NCI-H1694 (cell line): ENCODE measurements around the gene SOX6.
"Not testable (repeated sequence)": the region's sequence is repeated elsewhere in the genome, so short reads cannot be mapped to it uniquely, and the experiment has no call there.

Source experiments
- DNase-seq: peaks from one replicate; lab custom pipeline; 2025; lab: John Stamatoyannopoulos, UW

Gene SOX6

DNA sequence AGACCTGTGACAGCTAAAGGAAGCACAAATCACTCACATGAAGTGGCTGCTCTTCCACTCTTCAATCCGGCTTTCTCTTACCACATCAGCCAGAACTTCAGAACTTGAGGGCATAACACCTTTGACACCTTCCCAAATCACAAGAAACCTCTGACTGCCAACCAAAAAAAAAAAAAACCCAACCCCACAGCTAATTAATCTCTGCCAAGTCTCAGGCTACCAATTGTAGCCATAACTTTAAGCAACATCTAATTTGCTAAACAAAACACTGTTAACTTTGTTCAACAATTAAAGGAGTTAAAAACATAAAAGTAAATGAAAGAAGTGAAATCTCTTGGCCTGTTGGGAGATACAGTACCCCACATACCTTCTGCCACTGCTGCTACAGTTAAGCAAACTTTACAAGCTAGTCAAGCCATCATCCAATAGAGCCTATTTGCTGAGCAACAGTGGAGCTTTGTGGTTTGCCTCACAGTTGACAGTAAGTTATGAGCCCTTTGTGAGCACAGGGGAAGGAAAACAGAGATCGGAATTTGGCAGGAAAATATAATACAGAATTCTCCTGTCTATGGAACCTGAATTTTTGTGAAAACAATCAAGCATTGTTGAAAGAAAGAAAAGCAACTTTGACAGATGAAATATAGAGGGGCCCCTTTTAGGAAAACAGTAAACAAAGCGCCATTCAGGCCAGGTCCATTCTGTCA lies at the start of gene SOX6:
SOX6 (minus strand) TSS at position 490 of the 704 bp plus-strand sequence. CDS start 15,298 bp downstream, outside the sequence.
- no peak for DNase-seq

DNA sequence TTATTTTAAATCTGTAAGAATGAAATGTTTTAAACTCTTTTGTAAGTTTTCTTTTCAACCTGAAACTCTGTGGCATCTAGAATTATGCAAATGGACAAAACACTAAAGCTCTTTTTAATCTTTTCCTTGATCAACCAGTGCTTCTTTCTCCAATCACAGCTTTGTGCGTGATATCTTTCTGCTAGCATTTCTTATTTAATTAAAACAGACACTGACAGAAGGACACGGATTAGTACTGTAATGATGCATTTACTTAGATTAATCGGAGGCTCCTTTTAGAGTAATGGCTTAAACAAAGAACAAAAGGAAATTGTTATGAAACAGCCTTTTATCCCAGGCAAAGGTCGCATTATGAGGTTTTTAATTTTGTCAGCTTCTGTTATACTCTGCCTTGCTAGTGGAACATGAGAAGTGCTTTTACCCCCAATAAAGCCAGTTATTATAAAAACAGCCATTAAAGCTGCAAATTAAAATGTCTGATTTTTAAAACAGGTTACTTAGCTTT lies 48.5 kb upstream of the SOX6 start:
- no peak for DNase-seq

DNA sequence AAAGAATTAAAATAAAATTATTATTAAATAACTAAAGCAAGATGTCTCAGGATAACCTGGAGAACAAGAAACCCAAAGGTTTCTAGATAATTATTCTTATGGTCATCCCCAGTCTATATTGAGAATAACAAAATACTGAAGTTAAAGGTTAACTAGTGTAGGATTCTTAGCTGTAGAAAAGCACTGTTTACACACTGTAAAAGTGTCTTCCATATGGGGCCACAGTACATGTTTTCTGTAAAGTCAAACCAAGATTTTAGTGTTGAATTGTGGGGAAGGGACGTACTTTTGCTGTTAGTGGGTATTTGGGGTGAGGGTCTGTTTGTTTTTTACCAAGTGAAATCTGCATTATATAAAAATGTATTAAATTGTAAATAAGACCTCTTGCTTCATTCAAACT lies 47.5 kb upstream of the SOX6 start:
- DNase-seq, result no peak

DNA sequence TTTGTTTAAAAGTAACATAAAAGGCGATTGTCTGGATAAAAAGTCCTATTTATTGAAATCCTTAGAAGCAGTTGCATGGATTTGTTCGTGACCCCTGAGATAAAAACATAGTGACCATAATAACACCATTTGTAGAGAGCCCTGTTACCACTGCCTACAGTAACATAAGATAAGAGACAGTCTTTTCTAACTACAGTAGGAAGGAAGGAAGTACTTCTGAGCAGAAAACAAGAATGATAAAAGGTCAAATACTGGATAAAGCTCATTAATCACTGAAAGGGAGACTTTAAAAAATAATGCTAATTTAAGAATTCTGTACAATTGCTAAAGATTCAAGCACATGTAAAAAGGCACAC lies 47.1 kb upstream of the SOX6 start:
- DNase-seq, result no peak

DNA sequence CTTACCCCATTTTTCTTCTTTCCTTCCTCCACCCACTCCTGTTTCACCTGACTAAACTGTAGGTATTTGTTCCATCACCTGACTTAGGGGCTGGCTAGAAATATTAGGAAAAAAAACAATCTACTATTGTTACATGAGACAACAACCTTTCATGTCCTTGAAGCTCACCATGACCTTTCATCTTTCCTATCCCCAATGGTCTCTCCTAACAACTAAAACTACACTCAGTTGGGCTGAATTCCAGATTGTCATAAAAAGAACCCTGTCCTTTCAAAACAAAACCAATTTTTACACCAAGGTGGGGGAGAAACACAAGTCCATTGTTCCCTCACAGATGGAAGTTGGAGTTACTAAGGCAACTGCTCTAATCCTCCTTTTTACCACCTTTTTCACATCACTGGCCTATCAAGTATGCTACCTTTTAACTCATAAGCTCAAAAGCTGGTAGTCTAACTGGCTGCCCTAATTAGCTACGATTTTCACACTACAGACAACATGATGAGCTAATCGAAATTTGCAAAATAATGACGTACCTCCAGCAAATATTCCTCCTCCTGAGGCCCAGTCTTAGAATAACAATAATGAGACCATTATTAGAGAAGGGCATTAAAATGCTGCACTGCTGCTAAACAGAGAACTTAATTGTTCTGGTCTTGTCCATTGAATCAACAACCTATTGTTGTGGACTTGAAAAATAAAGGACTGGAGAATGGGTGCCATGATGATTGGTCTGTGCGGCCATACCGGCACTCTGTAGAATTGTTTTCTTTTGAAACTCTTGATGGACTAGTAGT lies 46.5 kb upstream of the SOX6 start:
- DNase-seq, result no peak

DNA sequence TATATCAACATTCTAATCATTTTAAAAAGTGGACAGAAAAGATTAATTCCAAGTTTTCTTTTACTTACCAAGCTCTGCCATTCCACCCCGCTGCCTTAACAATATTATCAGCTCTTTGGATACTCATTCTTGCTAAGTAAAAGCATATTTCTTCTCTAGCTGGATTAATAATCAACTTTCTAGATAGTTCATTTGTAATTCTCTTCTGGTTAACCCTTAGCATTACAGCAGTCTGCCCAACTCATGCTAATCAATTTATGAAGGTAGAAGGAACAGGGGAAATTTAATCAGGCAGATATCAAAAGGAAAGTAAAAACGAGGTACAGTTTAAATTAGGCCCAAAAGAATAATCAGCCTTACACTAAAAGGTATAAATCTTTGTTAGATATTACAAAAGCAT lies 41.0 kb upstream of the SOX6 start:
- no peak for DNase-seq

DNA sequence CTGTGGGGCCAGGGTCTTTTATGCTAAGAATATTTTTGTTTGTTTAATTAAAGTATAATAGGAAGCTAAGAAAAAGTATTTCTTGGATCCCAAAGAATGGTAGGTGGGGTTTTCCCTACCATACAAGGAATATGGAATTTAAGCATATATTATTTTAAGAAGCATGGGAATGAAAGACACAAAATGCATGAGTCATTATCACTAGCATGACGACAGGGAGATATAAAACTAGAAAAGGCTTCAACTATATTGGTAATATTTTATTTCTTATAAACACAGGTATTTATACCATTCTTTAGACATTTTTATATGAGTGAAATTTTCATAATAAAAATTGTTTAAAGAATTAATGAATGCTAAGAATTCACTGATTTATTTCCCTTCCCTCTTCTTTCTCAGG lies 39.3 kb upstream of the SOX6 start:
- DNase-seq, result no peak

DNA sequence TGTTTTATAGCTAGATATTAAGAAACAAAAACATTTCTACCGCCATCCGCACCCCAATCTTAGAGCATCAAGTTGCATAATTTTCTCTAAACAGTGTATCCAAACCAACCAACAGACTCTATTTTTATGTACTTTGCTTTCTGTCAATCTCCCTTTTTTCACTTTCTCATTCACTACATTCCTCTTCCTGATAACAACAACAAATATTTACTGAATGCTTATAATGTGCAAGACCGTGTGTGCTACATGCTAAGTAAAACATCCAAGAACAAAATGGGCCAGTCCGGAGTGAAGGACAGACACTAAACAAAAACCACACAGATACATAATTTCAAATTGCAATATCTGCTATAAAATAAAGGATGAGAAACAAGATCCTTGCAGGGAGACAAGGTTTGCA lies 38.6 kb upstream of the SOX6 start:
- DNase-seq, result no peak

DNA sequence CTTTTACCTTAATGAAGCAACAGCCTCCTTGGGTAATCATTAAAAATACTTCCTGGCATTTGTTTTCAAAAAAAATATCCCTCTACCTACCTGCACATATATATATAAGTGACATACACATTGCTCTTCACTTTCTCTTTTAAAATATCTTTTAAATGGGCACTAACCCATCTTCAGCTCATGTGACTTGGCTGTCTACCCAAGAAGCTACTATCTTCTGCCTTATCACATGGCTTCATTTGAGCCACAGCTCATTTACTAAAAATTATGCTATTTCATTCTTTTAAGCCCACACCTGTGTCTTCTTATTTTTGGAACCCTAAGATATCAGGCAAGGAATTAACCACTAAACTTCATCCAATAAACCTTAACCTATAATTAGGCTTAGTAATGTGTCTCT lies 37.0 kb upstream of the SOX6 start:
- DNase-seq, result no peak

DNA sequence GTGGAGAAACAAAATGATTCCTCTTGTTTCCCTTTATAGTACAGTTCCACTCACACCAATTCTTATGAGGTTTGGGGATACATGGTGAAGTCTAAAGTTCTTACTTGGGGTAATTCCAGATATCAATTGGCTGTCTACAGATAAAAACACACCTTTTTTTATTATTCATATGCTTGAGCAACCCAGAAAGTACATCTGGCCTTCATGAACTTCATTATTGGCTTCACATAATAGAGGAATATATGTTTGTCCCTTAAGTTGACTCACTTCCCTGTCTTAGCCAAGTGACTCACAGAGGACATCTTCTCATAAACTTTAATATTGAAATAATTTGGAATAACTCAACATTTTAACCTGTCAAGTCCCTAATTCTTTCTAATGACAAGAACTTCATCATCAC lies 36.3 kb upstream of the SOX6 start:
- DNase-seq, result no peak

DNA sequence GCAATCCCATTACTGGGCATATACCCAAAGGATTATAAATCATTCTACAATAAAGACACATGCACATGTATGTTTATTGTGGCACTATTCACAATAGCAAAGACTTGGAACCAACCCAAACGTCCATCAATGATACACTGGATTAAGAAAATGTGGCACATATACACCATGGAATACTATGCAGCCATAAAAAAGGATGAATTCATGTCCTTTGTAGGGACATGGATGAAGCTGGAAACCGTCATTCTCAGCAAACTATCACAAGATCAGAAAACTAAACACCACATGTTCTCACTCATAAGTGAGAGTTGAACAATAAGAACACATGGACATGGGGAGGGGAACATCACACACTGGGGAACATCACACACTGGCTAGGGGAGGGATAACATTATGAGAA lies 34.5 kb upstream of the SOX6 start:
- not testable (repeated sequence) for DNase-seq

DNA sequence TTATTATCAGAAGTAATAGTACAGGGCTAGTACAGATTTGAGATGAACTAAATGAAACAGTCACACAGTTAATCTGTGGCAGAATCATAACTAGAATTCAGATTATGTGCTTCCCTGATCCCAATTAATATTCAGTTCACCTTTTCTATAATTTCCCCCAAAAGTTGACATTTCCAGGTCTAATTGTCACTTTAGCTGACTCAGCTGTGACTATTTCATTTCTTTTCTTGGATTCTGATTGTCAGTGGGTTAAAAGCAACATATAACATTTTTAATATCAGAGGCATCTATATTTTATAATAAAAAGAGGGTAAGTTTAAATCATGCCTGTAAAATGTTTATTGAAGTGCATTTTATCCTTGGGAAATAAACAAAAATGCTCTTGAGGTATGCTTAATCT lies 28.8 kb upstream of the SOX6 start:
- DNase-seq, result no peak

DNA sequence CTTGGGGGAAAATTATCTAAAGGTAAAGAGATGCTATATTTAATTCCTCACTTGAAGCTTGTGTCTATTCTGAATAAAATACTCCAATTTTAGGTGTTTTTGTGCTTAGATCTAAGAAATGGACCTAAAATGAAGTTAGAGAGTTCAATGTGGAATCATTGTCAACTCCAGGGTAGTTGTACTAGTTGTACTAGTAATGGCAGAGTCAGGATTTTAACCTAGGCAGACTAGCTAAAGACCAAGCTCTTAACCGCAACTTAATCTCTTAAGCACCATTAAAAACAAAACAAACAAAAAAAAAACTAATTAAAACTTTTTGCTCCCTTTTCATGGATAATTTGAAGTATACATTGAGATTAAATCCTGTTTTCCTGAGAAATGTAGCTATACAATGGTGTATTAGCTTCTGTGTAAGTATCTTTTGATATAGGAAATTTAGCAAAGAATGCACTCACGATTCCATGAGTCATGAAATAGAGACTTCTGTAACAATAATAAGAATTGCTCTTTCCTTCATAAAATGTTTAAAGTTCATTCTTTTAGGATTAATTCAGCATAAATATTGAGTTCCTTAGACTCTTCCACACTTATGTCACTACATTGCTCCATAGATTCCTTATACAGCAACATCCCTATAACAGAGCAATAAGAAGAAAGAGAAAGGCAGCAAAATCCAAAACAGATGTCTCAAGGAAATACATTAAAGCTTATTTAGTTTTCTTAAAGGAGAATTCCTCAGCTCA lies 26.5 kb upstream of the SOX6 start:
- DNase-seq, result no peak

DNA sequence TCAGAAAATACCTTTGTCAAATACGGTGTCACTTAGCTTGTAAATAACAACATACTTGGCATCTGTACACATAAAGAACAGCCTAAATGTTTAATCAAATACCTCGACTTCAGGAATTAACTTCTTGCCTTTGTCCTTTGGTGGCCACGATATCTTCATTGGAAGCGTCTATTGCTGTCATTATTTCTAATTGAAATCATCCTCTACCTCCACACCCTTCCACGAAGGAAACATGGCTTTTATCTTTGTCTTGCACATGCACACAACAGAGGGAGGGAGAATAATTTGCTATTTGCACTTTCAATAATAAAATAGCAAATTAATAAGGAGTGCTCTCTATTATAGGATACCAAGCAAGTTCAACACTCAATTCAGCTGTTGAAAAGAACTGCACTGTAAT lies 25.8 kb upstream of the SOX6 start:
- DNase-seq, result no peak

DNA sequence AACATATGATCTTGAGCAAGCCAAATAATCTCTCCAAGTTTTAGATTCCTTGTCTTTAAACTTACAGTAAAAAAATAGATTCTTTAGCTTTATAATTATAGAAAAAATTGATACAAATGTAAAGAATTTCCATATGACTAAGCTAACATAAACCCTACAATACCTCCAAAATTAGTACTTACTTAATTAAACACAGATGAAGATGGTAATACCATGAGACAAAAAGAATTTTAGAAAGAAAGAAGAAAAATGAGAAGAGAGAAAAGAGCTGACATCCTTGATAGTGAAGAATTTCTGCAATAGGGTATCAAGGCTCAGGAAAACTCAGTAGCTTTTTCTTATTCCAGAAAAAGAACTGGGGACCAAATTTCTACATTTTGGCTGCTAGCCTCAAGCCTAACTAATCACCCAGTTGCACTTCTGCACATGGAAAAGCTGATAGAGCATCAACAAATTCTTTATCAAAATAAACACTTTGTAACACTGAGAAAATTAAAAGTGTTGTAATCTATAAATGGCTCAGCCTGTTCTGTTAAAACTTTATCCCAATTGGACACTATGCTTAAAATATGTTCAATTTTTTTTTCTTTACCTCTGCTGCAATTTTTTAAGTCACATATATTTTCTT lies 24.7 kb upstream of the SOX6 start:
- no peak for DNase-seq

DNA sequence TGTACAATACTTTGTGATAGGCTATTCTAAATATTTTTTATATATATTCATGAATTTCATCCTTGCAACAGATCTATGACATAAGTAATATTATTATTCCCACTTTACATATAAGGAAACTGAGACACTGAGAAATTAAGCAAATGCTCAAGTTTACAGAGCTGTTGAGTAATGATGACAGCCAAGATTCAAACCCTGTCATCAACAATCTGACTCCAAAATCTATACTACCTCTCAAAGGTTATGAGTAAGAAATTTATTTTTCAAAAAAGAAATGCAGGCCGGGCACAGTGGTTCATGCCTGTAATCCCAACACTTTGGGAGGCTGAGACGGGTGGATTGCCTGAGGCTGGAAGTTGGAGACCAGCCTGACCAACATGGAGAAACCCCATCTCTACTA lies 22.6 kb upstream of the SOX6 start:
- DNase-seq, result no peak

DNA sequence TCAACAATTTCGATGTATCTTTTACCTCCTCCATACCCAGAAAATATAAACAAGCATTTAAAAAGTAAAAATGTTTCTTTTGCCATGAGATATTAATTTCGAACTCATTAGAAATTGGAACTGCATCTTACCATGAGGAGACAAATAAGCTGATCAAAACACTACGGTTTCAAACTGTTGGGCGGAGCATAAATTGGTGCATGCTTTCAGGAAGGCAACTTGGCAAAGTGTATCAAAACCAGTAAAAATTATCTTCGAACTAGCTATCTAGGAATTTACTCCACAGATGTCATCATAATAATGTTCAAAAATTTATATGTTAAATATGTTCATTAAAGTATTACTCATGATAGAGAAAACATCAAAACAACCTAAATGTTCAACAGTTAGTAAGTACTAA lies 21.4 kb upstream of the SOX6 start:
- DNase-seq, result no peak

DNA sequence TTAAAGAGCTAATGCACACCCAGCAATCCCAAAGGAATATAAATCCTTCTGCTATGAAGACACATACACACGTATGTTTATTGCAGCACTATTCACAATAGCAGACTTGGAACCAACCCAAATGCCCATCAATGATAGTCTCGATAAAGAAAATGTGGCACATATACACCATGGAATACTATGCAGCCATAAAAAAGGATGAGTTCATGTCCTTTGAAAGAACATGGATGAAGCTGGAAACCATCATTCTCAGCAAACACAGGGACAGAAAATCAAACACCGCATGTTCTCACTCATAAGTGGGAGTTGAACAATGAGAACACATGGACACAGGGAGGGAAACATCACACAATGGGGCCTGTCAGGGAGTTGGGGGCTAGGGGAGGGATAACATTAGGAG lies 19.3 kb upstream of the SOX6 start:
- not testable (repeated sequence) for DNase-seq

DNA sequence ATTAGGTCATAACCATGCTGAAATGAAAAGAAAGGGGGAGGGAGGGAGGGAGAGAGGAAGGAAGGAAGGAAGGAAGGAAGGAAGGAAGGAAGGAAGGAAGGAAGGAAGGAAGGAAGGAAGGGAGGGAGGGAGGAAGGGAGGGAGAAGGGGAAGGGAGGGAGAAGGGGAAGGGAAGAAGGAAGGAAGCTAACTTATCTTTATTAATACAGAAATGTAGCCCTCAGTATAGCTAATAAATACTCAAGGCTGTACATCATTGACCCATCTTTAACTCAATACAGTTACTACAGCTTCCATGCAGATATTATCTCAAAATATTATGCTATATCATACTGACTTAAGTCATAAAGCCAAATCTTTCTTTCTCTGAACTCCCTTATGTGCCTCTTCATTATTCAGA lies 17.4 kb upstream of the SOX6 start:
- DNase-seq, result no peak

DNA sequence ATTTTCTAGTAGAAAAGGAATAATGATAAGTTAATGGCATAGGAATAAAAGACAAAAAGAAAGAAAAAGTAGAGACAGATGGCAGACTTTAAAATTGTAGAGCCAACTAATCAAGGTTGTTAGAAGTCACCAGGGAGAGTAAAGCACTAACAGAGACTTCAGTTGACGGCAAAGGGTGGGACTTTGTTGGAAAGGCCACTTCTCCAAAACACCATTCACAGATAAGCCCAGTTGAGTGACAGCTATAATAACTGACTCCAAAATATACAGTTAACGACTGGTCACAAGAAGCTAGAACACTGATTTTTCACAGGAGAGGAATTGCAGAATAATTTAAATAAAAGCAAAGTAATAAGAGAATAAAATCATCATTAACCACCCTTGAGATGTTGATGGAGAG lies 16.0 kb upstream of the SOX6 start:
- no peak for DNase-seq

DNA sequence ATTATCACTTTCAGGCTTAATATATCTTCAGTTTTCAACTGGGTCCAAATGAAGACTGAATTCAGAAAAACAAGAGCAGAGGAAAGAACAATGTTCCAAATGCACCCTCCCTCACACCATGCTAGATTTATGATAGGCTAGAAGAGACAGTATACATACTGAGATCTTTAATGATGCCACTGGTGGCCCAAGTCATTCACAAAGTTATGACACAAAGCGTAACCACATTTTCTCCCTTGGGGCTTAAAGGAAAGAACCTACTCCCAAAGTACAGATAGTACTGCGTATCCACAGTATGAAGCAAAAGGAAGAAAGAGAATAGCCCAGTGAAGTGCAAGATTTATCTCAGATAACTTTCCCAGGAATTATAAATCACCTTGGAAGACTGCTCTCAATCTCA lies 10.9 kb upstream of the SOX6 start:
- DNase-seq, result no peak

DNA sequence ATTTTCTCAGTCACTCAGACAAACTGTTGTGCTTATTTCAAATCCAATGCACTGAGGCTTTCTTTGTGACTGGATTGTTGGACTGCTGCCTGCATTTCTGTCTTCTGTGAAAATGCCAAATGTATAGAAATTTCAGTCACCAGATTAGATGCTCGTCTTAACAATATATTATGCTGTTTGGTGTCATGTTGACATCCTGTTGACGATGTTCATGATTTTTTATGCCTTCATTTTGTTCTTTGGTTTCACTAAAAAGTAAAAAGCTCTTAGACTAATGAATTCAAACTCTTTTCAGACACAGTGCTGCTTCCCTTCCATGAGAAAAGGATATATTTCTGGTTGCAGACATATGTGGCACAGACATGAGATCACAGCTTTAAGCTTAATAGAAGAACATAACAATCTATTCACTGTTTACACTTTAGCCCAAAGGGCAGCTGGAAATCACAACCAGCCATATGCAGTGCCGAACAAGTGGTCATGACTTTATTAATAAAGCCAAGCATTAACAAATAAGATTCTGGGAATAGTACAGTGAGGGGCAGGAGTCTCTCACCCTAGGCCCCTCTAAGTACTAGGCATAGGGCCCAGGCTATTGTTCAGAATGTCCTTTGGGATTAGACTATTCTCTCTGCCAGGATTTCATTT lies 9.4 kb upstream of the SOX6 start:
- no peak for DNase-seq
